ENCODE results near the gene ITLN1.
"Not testable (repeated sequence)": the region's sequence is repeated elsewhere in the genome, so short reads cannot be mapped to it uniquely, and the experiment has no call there.

The ITLN1 gene

GRCh38 chr1:160891474-160891873 is 6.5 kb upstream of the ITLN1 start:
- DNase-seq (ENCODE audit: low read depth): no peak
- H3K4me3 ChIP-seq (ENCODE audit: control insufficient read depth, low read depth, low read length): no peak overlapping the region
- no peak for TF ChIP-seq CTCF (IDR thresholded peaks at IDR 0.05; ENCODE audit: control insufficient read depth, insufficient read depth, low read depth, low read length, missing control alignments)

- no peak for DNase-seq (ENCODE audit: low read depth)
- no peak overlapping the region for H3K4me3 ChIP-seq (ENCODE audit: control insufficient read depth, low read depth, low read length)
- TF ChIP-seq CTCF (IDR thresholded peaks at IDR 0.05; ENCODE audit: control insufficient read depth, insufficient read depth, low read depth, low read length, missing control alignments): no peak
Measured at GRCh38 chr1:160888926-160889325, 3.9 kb upstream of the ITLN1 start.

DNA sequence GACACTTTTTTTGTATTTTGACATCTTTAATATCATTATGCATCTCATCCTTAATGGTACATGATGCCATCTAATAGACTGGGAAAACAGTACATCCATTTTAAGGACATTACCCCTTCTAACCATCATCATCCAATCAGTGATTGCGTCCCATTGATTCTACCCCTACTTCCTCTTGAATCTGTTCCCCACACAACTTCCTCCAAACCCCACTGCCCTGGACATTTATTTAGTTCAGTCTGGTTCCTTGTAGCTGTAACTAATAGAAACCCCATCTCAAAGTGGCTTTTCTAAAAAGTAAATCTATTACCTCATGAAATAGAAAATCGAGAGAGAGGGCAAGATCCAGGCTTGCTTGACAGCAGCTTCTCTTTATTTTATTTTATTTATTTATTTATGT is 2.1 kb upstream of the ITLN1 start:
- no peak for TF ChIP-seq CTCF (IDR thresholded peaks at IDR 0.05; ENCODE audit: control insufficient read depth, insufficient read depth, low read depth, low read length, missing control alignments)
- no peak overlapping the region for H3K4me3 ChIP-seq (ENCODE audit: control insufficient read depth, low read depth, low read length)
- no peak for DNase-seq (ENCODE audit: low read depth)

- DNase-seq (ENCODE audit: low read depth): no peak
- no peak for TF ChIP-seq CTCF (IDR thresholded peaks at IDR 0.05; ENCODE audit: control insufficient read depth, insufficient read depth, low read depth, low read length, missing control alignments)
- no peak overlapping the region for H3K4me3 ChIP-seq (ENCODE audit: control insufficient read depth, low read depth, low read length)
Measured at GRCh38 chr1:160884579-160884978, 401 bp downstream of the ITLN1 start.

DNA sequence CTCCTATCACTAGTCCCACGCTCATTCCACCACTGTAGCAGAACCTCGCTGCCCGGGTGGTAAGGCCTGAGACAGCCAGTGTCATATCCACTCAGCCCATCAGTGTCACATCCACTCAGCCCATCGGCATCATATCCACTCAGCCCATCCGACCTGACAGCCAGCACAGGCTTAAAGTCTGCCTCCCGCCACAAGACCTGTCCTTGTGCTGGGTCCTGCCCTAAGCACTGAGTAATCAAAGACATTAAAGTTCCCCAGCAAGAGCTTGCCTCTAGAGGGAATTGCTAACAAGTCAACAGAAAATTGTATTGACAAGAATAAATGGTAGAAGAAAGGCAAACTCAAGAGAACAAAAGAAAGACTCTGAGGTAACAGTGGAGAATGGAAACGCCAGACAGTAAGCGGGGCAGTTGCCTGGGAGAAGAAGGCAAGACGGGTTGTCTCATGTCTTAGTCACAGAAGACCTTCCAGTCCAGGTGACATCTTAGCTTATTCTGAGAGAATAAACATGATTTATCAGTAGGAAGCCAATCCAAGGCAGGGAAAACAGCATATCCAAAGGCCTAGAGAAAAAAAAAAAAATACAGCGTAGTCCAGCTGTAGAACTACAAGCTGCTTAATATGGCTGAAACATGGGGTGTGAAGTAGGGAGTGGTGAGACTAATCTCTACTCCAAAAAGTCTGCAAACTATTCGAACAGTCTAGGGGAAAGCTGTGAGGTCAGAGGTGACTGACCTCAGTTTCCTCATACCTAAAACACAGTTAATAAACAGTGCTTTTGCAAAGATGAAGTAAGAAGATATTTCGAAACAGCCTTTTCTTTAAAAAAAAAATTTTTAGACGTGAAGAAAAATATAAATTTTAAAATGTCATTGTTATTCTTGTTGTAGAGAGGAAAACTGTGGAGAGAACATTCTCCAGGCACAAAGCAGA is 1.1 kb downstream of the ITLN1 start:
- no peak overlapping the region for H3K4me3 ChIP-seq (ENCODE audit: control insufficient read depth, low read depth, low read length)
- no peak for DNase-seq (ENCODE audit: low read depth)
- TF ChIP-seq CTCF (IDR thresholded peaks at IDR 0.05; ENCODE audit: control insufficient read depth, insufficient read depth, low read depth, low read length, missing control alignments): no peak

- no peak for DNase-seq (ENCODE audit: low read depth)
- TF ChIP-seq CTCF (IDR thresholded peaks at IDR 0.05; ENCODE audit: control insufficient read depth, insufficient read depth, low read depth, low read length, missing control alignments): no peak
- no peak overlapping the region for H3K4me3 ChIP-seq (ENCODE audit: control insufficient read depth, low read depth, low read length)
Measured at GRCh38 chr1:160882582-160882981, 2.4 kb downstream of the ITLN1 start.

DNA sequence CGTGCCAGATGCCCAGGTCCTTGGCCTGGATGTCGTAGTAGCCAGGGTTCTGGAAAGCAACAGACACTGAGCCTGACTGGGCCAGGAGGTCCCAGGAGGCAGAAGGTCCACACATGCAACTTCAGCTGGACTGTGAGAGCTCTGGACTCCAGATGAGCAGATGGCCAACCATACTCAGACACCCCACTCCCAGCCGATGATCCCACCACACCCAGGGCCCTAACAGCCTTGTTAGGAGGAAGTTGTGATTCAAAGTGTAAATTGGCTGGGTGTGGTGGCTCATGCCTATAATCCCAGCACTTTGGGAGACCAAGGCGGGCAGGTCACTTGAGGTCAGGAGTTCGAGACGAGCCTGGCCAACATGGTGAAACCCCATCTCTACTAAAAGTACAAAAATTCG is 3.7 kb downstream of the ITLN1 start:
- DNase-seq (ENCODE audit: low read depth); H3K4me3 ChIP-seq (ENCODE audit: control insufficient read depth, low read depth, low read length): not testable (repeated sequence)
